IPS-NIHi11 (cell line): ENCODE data around the gene LCMT2.
A peak's percentile ranks its signal among the peaks of the same experiment; 100 is the strongest.

ENCODE experiments used
- DNase-seq: peaks from one replicate; pipeline ENCODE4 v3.0.0; 2012; ENCODE audit warnings: mixed read lengths, low spot score

Gene LCMT2

DNA sequence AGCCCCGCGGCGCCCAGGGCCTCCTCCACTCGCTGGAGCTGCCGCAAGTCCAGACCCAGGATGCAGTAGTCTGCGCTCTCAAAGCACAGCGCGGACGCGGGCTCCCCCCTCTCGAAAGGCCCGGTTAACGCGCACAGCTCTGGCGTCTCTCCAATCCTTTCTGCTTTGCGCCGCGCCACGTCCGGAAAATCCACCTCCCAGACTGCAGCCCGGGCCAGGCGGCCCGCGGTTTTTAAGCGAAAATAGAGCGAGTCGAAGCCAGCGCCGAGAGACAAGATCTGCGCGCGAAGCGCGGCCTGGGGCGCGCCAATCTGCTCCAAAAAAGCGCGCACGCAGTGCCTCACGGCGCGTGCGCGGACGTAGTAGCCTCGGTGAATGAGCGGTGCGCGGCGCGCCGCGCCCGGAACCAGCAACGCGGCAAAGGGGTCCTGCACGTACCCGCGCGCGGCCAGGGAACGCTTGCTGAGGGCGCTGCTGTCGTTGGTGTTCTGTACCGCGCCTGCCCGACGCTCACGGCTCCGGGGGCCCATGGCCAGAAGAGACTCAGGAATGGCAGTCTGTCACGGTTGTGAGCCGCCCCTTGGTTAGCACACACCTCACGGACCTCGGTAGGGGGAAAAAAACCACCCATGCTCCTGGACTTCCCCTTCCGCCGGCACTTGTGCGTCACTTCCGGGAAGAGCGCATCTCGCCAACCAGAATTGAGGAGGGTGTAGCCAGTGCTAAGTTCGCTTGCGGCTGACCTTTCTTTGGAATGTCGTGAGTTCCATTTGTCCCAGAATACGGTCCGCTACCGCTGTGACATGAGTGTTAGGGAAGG lies at the start of gene LCMT2:
LCMT2 (minus strand) TSS at position 614 of the 820 bp plus-strand sequence; CDS start at position 530, 84 bp downstream.
- DNase-seq, result peak; percentile 93

- DNase-seq, result no peak
Observed at GRCh38 chr15:43378601-43379000, 48.2 kb upstream of the LCMT2 start.

DNA sequence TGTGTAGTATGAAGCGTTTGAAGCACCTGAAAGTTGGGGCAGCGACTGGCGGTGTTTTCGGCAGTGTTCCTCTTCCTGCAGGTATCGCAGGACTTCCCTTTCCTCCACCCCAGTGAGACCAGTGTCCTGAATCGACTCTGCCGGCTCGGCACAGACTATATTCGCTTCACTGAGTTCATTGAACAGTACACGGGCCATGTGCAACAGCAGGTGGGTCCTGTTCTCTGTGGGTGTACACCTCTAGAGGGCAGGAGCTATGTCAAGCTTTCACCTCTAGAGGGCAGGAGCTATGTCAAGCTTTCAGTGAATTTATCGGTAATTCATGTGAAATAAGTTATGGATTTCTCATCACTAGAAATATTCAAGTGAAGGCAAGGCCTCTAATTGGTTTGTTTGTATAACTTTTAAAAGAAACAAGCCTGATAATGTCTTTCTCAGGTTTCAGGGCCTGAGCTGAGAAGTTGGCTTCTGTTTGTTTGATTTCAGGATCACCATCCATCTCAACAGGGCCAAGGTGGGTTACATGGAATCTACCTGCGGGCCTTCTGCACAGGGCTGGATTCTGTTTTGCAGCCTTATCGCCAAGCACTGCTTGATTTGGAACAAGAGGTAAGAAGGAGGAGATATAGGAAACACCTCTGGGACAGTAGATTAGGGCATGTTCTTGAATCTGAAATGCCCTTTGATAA lies 45.8 kb upstream of the LCMT2 start:
- peak; percentile 49 for DNase-seq

GRCh38 chr15:43370975-43371974 lies 40.9 kb upstream of the LCMT2 start, which contains the start of the genes TUBGCP4 and ZSCAN29:
Gene TUBGCP4, plus strand, starts transcription at chr15:43371101. Its CDS starts 254 bp downstream, at chr15:43371355.
Gene ZSCAN29, minus strand, starts transcription at chr15:43371043. Its CDS starts 1,130 bp downstream, at chr15:43369913.
- DNase-seq, result peak; percentile 99

GRCh38 chr15:43370310-43370974 lies 40.1 kb upstream of the LCMT2 start:
- DNase-seq, result peak; percentile 48

DNA sequence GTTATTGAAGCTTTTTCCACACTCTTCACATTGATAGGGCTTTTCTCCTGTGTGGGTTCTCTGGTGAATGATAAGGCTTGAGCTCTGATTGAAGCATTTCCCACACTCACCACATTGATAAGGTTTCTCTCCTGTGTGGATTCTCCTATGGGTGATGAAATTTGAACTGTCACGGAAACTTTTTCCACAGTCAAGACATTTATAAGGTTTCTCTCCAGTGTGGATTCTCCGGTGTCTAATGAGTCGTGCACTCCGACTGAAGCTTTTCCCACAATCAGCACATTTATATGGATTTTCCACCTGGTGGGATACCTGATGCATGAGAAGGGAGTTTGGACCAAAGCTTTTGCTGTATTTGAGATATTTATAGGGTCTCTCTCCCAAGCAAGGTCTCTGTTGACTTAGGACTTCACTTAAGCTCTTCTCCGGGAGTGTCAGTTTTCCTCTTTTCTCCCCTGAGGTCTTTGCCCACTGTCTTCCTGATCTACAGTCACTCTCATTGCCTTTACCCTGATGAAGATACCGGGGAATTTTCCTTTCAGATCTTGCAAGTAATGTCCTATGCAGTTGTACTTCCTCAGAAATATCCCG lies 31.0 kb upstream of the LCMT2 start:
- no peak for DNase-seq

DNA sequence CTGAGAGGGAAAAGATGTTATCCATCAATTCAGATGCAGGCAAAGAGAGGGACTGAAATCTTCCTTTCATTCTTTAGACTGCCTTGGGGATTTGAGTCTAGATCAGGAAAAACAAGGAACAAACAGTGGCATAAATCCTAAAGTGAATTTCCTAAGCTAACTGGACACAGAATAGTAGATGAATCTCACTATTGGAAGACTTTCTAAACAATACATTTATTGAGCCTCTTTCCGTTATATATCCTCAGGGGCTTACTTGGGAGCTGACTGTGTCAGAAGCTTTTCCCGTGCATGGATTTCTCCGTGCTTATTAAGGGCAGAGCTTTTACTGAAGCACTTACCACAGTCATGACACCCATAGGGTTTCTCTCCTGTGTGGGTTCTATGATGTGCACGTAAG lies 30.4 kb upstream of the LCMT2 start:
- DNase-seq, result no peak

DNA sequence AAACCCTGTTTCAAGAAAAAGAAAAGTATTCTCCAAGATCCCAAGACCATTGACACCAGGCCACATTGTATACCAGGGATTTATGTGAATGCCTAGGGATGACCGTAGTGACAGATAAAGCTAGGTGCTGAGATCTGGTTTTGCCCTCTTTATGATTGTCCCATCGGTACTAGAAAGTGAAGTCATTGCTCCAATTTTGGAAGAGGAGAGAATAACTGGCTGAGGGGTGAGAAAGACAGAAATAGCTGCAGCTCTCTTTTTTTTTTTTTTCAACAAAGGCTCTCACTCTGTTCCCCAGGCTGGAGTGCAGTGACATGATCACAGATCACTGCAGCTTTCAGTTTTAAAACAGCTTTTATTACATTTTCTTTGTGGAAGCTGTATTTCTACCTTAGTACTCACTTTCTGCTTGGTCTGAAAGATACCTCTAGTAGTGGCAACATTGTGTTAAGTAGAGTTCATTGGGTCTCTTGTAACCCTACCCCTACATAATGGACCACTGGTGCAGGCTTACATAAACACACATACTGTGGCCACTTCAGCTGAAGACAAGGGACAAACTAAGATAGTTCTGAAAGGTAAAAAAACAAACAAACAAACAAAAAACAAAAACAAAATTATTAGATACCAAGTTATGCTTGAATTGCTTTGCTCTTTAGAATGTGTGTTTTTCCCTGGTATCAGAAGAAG lies 22.5 kb upstream of the LCMT2 start:
- DNase-seq, result no peak

DNA sequence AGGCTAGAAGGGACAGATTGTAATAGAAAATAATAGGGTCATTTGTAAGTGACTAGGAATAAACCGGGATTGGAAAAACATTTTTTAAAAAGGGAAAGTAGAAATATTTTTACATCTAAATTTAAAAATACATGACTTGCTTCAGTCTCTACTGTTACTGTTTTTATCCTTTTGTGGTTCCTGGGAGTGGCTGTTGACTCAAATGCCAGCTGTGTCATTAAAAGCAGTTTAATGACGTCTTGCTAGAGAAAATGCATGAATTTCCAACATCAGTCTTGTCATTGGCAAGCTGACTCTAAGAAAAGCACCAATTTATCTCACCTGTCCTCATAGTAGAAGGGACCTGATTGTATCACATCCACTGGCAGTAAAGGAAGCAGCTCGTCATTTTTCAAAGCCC lies 16.7 kb upstream of the LCMT2 start:
- DNase-seq, result no peak

DNA sequence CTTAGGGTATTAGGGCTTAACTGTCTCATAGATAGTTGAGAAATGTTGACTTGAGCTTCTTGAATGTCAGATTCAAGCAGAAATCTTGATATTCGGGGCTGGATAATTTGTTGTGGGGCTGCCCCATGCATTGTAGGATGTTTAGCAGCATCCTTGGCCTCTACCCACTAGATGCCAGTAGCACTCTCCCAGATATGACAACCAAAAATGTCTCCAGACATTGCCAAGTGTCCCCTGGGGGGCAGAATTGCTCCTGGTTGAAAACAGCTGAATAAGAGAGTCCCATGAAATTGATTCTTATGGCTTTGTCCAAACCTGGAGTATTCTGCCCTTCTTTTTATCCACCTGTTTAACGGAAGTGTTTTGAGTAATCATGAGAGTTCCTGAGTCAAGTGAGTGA lies 15.9 kb upstream of the LCMT2 start:
- no peak for DNase-seq

DNA sequence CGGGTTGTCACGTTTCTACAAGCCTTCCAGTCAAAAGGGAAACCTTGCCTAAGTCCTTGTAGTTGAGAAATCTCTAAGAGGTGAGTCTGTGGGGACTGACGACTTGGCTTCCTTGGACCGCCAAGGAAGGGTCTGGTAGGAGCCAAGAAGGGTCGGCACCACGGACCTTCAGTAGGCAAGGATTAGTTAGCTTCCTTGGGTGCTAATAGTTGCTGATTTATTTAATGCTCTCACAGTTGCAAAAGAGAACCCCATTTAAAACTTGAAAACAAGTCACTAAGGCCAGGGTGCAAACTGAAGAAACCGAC lies 361 bp upstream of the LCMT2 start:
- no peak for DNase-seq

- no peak for DNase-seq
Observed at GRCh38 chr15:43329217-43329959, 985 bp downstream of the LCMT2 start.

- DNase-seq, result no peak
Observed at GRCh38 chr15:43325039-43325684, 5.2 kb downstream of the LCMT2 start.

GRCh38 chr15:43318990-43319771 lies 11.2 kb downstream of the LCMT2 start:
- DNase-seq, result no peak

- DNase-seq, result peak; percentile 33
Observed at GRCh38 chr15:43317566-43318184, 12.7 kb downstream of the LCMT2 start.

GRCh38 chr15:43316971-43317346 lies 13.4 kb downstream of the LCMT2 start:
- no peak for DNase-seq

DNA sequence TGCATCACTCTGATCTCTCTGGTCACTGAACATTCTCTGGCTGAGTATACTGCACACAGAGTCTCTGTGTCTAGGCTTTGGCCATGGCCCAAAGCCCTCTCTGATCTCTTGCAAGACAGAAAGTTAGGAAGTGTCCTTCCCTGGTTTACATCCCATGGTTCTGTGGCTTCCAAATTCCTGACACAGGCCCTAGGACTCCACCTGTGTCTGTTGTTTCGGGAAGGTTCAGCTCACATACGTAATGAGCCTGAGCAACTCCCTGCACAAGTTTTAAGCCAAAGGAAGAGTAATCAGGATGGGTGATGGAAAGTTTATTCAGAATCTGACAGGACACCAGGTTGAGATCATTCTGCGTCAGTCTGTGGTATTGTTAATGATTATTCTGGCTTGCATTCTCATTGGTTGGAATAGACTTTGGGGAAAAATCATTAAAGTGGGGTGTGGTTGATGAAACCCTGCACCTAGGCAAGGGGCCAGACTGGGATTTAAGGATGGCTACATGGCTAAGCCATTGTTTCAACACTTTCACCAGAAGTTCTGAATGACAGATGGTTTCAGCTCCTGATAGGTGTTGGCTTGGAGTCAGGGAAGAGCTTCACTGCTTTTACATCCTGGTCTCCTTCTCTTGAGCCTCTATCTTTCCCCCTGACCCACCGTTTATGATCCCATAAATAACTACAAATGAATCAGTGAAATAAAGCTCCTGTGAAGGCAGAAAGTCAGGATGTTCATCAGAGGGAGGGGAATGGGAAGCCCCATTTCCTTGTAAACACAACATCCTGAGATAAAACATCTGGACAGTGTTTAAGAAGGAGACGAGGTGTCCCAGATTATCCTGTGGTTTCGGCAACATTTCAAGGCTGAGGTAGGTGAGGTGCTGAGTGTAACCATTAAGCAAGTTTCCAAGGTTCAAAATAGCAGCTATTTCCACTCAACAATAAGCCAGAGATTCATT lies 14.1 kb downstream of the LCMT2 start:
- DNase-seq, result no peak
